NCI-H2196 (cell line): ENCODE measurements around the gene PRKCZ.
A peak's percentile ranks its signal among the peaks of the same experiment; 100 is the strongest.

Experiments used
- DNase-seq: peaks from one replicate; lab custom pipeline; 2025; ENCODE audit not compliant: unreplicated experiment; lab: John Stamatoyannopoulos, UW

PRKCZ gene

GRCh38 chr1:2224631-2225428, 174.6 kb downstream of the PRKCZ start:
- DNase-seq, result no peak

GRCh38 chr1:2226525-2227345, 176.5 kb downstream of the PRKCZ start:
- DNase-seq, result no peak

GRCh38 chr1:2227346-2228156, 177.3 kb downstream of the PRKCZ start:
- peak; percentile 98 for DNase-seq

GRCh38 chr1:2228157-2228594, 178.0 kb downstream of the PRKCZ start, which contains the start of gene SKI:
Gene SKI (plus strand): TSS chr1:2228319. CDS start chr1:2228767, 448 bp downstream.
- no peak for DNase-seq

- no peak for DNase-seq
These were observed 178.5 kb downstream of the PRKCZ start for GRCh38 chr1:2228694-2229036.

GRCh38 chr1:2229037-2229864, 179.0 kb downstream of the PRKCZ start:
- peak; percentile 37 for DNase-seq

- DNase-seq, result no peak
These were observed 179.9 kb downstream of the PRKCZ start for GRCh38 chr1:2229911-2230731.

GRCh38 chr1:2230781-2231531, 180.7 kb downstream of the PRKCZ start:
- no peak for DNase-seq

- no peak for DNase-seq
These were observed 181.5 kb downstream of the PRKCZ start for GRCh38 chr1:2231532-2232254.

- no peak for DNase-seq
These were observed 182.2 kb downstream of the PRKCZ start for GRCh38 chr1:2232255-2232915.

GRCh38 chr1:2232916-2233438, 182.8 kb downstream of the PRKCZ start:
- DNase-seq, result no peak

GRCh38 chr1:2233468-2233867, 183.3 kb downstream of the PRKCZ start:
- DNase-seq, result no peak

GRCh38 chr1:2233997-2234761, 184.0 kb downstream of the PRKCZ start:
- DNase-seq, result no peak

- DNase-seq, result no peak
These were observed 184.5 kb downstream of the PRKCZ start for GRCh38 chr1:2234762-2235113.
